Activated naive CD4-positive, alpha-beta T cell (primary cell): ENCODE results near the gene GASK1A.
A peak's percentile ranks its signal among the peaks of the same experiment; 100 is the strongest.
"Not testable (repeated sequence)": the region's sequence is repeated elsewhere in the genome, so short reads cannot be mapped to it uniquely, and the experiment has no call there.

Source experiments
- DNase-seq, 4 experiments: peaks; one replicate each; lab custom pipeline; 2025; lab: John Stamatoyannopoulos, UW

The GASK1A gene

DNA sequence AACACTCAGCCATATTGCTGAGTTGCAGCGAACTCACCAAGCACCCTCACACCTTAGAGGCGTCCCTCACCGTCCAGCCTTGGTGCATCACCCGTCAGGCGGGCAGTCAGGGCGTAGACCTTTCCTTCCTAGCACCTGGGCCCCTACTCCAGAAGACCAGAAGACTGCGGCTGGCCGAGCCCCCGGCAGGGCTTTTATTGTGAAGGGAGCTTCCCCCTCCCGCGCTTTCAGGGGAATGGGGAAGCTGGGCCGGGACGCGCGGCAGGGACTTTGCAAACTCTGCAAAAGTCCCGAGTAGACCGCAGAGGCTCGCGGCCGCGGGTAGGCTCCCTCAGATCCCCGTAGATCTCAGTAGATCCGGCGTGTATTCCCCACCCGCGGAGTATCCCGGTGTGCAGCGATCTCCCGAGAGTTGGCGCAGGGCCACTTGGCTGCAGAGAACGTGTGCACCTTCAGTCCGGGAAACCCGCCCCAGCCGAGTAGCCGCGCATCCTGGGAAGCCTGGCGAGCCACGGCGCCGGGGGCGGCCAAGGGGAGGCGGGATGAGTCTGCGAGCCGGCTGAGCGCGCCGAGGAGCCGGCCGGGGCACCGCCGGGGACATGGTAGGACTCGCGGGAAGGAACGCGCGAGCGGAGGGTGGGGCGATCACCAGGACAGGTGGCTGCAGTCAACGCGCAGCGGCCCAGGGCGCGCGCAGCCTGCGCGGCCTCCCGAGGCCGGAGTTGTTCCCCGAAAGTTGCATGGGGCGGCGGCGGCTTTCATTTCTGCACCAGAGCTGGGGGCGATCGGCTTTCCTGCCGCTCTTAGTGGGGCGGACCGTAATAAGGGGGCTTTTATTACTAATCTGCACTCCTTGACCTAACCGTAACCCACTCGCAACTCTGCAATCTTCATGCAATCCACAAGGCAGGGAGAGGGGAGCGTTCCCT lies at the start of gene GASK1A:
GASK1A (plus strand) TSS at position 268 of the 929 bp plus-strand sequence; CDS start at position 600, 332 bp downstream.
- peak in 2 of 4 experiments; percentile 5 to 8 for DNase-seq

DNA sequence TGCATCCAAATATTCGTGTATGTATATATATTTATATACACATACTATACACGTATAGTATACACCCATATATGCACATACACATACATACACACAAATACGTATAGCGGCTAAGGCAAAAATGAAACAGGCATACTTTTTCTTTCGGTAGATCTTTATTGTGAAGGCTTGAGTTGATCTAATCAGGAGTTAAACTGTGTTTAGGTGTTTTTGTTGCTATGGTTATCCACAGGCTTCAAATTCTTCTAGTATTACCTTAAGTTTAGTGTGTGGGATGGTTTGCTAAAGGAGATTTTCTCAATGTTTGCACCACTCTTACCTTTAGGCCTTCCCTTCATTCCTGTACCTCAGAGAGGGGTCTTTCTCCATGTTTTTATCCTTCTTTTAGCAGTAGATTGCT lies 45.0 kb upstream of the GASK1A start:
- DNase-seq = no peak

DNA sequence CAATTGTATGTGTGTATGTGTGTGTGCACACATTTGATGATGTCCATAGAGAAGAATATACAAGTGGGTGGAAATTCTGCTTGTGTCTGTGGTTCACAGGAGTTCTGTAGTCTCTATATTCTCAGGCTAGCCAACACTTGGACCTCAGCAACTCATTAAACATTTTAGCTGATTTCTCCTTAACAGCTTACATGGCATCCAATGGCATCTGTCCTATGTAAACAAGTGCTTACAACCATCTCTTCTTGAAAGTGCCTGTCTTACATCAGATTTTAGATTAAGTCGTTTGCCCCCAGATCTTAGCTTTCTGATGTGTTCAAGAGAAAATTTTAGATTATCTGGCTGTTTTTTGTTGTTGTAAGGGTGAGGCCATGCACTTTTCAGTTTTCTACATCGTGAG lies 44.2 kb upstream of the GASK1A start:
- DNase-seq = no peak

DNA sequence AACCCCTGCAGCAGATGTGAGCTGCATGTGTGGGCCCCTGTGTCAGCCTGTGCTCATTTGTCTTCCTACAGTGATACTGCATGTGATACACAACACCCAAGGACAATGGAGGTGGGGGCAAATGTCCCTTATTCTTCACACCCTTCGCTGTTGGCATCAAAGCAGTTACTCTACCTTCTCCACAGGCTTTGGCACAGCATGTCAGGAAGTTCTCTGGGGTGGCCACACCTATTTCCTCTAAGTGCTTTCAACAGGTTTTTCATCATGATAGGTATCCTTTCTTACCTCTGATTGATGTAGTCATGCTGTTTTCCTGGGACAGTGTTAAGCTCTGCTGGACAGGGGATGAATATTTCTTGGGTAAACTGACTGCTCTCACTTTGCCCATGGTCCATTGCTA lies 43.6 kb upstream of the GASK1A start:
- no peak for DNase-seq

DNA sequence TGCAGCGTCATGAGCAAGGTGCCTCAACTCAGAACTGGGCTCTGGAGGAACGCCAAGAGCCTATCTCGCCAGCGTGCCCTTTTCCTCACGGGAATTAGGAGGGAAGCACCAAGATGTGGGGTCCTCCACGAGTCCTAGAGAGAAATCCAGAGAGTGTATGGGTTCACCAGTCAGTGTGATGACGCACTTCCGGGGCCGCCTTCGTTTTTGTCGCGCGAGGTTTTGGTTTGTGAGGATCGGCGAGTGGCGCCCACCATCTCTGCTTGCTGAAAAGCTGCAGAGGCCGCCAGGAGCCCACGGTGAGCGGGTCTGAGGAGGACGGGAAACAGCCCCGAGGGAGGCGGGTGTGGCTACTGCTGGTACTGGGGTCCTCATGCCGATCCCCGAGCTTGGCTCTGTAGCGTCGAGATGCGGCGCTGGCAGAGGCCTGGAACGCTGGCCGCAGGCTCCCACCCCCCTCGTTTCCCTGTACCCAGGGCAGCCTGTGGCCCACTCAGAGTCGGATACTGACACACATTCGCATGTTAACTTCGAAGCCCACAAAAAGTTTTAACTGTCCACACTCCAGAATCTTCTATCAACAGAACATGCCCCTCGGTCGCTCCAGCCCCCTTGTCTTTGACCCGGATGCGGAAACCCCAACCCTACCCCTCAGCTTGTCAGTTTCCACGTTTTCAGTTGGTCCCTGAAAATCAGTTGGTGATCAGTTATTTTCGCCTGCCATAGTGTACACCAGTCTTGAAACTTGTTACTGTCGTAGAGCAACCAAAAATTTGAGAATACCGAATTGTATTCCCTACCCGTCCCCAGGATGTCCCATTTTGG lies 42.7 kb upstream of the GASK1A start:
- no peak for DNase-seq

DNA sequence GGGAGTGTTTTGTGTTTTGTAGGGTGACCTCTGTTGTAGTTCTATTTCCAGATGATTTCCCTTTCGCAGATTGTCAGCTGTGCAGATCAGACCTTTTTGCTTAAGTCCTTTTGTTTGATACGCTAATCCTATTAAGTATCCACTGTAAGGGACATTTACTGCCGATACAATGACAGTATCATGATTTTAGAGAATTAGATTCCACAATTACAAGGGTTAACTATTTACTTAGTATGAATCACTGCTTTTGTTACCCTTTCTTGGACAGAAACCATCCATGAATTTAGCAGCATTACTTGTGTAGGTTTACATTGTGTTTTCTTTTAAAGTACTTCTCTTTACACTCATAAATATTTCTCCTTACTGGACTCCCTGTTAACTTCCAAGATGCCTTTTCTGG lies 41.8 kb upstream of the GASK1A start:
- no peak for DNase-seq

DNA sequence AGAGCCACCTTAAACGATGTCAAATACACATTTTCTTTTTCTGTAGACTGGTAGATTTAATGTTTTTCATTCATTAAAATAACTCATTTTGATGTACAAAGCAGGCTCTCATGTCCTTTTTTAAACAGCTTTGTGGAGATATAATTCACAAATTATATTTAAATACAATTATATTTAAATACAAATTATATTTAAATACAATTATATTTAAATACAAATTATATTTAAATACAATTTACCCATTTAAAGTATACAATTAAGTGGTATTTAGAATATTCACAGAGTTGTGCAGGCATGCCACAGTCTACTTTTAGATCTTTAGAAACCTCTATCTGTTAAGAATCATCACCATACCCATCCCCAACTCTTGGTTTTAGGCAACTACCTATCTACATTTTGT lies 36.4 kb upstream of the GASK1A start:
- DNase-seq = no peak

DNA sequence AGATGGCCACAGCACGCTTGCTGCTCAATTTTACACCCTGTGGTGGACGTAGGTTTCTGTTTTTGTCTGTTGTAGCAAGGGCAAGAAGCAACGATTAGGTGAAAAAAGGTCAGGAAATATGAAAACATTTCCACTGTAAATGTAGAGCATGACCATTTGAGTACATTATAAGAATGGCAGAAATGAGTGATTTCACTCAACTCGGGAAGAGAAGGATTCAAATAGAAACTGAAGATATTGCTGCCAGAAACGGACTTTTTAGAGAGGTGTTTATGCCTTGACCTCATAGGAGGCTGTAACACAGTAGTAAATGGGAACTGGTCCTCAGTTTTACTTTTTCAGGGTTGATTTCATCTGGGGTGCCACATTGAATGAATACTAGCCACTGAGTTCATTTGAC lies 33.1 kb upstream of the GASK1A start:
- no peak for DNase-seq

DNA sequence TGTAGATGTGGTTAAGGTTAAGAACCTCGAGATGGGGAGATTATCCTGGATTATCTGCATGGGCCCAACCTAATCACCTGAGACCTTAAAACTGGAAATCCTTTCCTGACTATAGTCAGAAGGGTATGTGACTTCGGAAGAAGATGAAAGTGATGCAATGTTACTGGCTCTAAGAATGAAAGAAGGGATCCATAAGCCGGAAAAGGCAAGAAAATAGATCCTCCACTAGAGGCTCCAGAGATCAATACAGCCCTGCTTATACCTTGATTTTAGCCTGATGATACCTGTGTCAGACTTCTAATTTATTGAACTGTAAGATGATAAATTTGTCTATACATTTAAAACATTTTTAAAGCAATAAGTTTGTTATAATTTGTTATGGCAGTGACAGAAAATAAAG lies 21.5 kb upstream of the GASK1A start:
- no peak for DNase-seq

DNA sequence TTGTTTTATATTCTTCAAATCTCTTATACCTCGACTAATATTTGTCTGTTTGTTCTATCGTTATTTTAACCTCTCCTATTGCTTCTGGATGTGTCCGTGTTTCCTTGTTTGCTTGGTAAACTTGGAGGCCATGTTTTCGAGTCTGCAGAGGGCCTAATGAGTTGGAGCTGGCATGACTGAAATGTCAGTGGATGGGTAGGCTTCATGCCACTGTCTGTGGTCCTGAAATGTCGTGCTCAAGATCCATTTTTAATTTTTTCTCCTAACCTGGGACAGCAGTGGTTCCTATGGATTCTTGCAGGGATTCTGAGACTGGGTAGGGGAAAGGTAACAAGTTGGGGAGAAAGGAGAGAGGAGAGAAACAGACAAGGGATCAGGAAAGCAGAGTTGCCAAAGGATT lies 18.8 kb upstream of the GASK1A start:
- DNase-seq = no peak

DNA sequence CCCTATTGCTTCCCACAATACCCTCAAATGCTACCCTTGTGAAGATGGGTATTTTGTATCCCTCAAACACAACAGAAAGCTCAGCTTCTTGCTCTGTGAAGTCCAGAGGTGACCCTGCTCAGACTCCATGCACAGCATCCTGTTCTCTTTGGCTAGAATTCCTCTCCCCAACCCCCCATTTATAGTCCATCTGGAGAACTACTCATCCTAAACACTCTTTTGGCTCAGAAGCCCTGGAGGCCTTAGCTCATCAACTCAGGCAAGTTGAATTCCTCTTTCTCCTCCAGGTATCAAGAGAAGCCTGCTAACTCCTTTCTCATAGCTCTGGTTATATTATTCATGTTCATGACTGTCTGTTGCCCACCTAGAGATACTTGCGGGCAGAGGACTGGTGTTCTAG lies 18.3 kb upstream of the GASK1A start:
- DNase-seq = no peak

DNA sequence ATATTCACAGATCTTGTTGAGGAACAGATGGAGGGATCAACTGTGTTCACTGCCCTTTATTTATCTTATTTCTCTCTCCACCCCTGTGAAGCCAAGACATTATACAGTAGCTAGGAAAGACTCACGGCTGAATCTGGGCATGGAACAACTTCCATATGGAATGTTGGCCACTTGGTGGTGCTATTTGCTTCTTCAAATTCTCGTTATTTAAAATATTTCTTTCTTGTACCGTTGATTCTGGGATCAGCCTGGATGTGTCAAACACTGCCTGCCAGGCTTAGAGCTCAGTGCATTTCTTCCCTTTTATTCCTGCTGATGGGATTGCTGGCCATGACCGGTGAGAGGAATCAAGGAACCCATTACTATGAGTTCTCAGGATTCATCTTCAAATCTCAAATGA lies 17.5 kb upstream of the GASK1A start:
- DNase-seq = no peak

DNA sequence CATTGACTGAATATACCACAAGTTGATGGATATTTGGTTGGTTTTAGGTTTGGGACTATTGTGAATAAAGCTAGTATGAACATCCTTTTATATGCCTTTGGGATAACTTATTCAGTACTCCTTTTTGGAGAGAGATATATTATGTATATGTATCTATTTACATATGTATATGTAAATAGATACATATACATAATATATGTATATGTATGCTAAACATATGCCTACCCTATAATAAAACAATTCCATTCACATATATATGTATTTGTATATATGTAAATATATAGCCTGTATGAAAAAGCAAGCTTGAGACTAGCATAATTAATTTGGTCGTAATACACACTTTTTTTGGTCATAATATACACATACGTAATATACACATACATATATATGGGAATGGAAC lies 15.8 kb upstream of the GASK1A start:
- no peak for DNase-seq

DNA sequence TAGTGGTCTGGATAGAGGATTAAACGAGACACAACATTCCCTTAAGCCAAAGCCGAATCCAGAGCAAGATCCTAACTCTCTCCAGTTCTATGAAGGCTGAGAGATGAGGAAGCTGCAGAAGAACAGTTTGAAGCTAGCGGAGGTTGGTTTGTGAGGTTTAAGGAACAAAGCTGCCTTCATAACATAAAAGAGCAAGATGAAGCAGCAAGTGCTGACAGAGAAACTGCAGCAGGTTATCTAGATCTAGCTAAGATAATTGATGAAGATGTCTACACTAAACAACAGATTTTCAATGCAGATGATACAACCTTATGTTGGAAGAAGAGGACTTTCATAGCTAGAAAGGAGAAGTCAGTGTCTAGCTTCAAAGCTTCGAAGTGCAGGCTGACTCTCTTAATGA lies 14.8 kb upstream of the GASK1A start:
- no peak for DNase-seq

DNA sequence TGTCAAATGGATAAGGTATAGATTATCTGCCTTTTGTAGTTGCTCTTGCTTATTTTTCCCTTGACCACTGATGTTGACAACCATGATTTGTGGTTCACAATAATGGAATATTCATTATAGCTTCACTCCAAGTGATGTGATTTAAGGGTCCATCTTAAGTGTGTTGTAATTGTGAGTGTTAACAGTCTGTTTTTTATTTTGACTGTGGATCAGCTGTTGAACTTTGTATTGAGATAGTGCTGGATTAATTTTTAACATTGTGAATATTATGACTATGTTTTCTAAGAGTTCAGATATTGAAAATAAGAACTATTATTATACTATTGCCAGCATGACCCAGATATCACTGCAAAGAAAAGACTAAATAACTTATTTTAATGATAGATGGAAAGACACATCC lies 8.6 kb upstream of the GASK1A start:
- DNase-seq = no peak

DNA sequence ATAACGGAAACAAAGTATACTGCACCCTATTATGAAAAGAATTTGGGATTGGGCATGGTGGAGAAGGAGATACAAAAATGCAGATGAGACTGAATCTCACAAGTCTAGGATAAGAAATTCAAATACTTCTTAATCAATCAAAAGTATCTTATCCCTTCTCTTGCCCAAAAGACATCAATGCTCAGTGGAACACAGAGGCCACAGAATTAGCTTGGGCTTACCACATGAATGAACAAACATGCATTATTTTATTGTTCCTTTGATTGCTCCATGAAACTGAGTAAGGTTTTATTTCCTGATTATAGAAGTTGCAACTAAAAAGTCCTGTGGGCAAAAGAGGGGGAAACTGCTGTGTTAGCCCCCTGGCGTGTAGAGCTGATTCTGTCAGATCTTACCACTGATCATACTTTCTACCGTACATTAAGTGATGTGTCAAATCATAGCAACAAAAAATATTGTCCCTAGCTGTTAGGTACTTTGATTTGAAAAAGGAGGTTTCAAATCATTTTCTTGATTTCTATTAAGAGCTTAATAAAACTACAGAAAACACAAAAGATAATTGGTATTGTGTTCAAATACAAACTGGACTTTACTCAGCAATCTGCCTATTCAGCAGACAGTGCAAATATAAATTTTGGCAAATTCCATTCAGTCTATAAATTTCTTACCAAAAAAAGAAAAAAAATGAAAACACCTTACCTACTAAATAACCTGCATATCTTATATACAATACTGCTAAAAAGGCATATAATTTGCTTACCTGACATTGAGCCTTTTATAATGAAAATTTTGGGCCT lies 7.9 kb upstream of the GASK1A start:
- DNase-seq = no peak

DNA sequence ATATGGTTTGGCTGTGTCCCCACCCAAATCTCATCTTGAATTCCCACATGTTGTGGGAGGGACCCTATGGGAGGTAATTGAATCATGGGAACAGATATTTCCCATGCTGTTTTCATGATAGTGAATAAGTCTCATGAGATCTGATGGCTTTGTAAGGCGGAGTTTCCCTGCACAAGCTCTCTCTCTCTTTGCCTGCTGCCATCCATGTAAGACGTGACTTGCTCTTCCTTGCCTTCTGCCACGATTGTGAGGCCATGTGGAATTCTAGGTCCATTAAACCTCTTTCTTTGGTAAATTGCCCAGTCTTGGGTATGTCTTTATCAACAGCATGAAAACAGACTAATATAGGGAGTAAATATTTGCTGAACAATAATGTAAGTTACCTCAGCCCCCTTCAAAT lies 4.2 kb upstream of the GASK1A start:
- DNase-seq = not testable (repeated sequence)

DNA sequence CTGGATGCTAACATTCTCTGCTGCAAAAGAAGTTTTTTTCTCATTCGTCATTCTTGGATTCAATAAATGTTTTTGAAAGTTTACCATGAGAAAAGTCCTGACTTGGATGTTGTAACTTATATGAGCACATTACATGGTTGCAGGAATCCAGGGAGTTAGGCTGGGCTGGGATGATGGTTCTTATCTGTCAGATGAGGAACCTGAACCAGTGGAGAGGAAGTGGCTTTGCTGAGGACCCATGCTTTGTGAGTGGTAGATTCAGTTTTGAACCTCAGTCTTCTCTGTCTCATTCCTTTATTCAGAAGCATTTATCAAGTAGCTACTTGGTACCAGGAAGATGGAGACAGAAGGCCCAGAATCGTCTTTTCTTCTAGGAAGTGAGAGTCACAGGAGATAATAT lies 3.7 kb upstream of the GASK1A start:
- DNase-seq = no peak

DNA sequence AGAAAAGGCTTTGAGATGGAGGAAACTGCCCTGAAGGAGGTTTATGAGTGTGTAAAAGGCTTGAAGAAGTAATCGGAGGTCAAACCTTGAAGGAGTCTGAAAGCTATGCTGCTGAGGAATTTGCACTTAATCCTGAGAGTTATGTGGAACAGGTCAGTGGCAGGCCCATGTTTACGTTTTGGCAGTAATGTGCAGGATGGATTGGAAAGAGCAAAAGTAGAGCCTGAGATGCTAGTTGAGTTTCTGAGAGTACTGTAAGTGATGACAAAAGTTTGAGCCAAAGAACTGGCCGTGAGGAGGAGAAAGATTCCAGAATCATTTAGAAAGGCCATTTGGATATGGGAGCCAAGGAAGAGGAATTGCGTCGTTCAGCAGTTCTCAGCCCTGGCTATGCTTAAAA lies 3.2 kb upstream of the GASK1A start:
- DNase-seq = no peak

DNA sequence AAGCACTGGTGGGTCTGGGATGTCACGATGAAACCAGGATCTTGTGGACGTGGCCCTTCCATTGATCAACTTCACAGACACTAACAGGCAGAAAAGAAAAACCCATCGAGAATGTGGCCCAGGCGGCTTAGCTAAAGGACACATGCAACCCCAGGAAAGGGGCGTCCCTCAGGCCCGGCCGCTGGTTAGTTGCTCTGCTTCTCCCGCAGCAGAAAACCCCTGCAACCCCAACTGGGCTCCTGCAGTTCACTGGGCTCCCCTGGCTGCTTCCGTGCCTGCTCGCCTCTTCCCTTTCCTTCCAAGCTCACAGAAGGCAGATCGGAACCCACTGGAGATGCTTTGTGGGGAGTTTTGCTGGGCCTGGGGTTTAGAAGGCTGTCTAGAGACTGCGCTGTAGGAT lies 1.1 kb downstream of the GASK1A start:
- no peak for DNase-seq

DNA sequence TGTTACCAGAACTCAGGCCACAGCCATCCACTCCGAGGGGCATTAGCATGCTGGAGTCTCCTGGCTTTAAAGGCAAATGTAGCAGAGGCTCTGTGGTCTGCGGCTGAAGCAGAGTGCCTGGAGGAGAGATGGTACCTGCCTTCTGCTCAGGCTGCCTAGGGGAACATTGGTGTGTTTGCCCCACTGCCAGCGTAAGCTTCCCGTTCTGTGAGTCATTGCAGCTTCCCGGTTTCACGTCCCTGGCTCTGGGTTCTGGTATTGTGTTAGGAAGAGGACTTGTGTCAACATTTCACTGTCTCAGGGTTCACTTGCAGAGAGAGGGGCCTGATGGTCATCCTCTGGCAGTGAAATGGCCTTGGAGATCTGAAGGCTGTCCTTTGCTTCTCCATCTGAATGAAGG lies 1.8 kb downstream of the GASK1A start:
- no peak for DNase-seq

DNA sequence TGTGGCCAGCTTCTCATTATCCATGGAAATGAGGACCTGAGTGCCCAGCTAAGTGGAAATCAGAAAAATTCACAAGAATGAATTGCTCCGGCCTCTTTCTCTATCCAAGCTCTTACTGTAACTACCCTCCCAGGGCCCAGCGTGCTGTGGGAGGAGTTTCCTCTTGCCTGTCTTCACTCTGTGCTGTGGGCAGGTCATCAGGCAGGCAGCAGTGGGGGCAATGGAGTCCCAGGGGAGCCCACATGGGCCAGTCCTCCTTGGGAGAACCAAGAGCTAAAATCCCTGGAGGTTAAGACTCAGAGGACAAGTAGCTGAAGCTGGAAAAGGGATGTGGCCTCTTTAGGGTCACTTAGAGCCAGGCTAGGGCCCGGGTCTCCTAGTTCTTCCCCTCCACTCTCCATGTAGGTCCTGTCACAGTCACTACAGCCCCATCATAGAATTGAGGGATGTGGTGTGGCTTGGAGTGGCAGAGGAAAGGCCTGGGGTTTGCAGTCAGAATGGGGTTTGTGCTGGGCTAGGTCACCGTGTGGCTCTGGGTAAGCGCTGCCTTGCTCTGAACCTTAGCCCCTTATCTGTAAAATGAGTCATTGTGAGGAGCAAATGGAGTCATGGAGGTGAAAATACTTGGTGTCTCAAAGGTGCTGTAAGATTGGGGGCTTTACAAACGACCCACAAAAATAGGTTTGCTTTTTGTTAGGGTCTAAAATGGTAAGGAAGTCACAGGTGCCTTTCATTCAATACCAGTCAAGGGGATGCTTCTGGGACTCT lies 3.7 kb downstream of the GASK1A start:
- DNase-seq = no peak
